Parathyroid adenoma (tissue), 2 donors: Measurements from ENCODE around the gene CCDC122.

Experiments
- H2AFZ ChIP-seq: fragments of 300-600 bp; sonication (generic); one replicate; pipeline ENCODE4 v1.7.0; 2017; ENCODE audit warnings: antibody characterized with exemption, mild to moderate bottlenecking
- H3K27ac ChIP-seq: fragments of 300-600 bp; sonication (generic); one replicate; pipeline ENCODE4 v1.7.0; 2017
- H3K27me3 ChIP-seq: fragments of 300-600 bp; sonication (generic); one replicate; pipeline ENCODE4 v1.7.0; 2017; ENCODE audit warnings: low read length; ENCODE audit not compliant: control insufficient read depth, insufficient read depth
- H3K36me3 ChIP-seq: fragments of 300-600 bp; sonication (generic); one replicate; pipeline ENCODE4 v1.7.0; 2017; ENCODE audit warnings: low read length; ENCODE audit not compliant: control insufficient read depth, insufficient read depth
- H3K4me1 ChIP-seq: fragments of 300-600 bp; sonication (generic); one replicate; pipeline ENCODE4 v1.7.0; 2017; ENCODE audit warnings: control low read depth
- H3K4me2 ChIP-seq: fragments of 300-600 bp; sonication (generic); one replicate; pipeline ENCODE4 v1.7.0; 2017; ENCODE audit warnings: low read length
- H3K4me3 ChIP-seq: fragments of 300-600 bp; sonication (generic); one replicate; pipeline ENCODE4 v1.7.0; 2017; ENCODE audit warnings: low read depth, low read length
- H3K79me2 ChIP-seq: fragments of 300-600 bp; sonication (generic); one replicate; pipeline ENCODE4 v1.7.0; 2017; ENCODE audit warnings: control low read depth
- H3K9ac ChIP-seq: fragments of 300-600 bp; sonication (generic); one replicate; pipeline ENCODE4 v1.7.0; 2017; ENCODE audit warnings: mild to moderate bottlenecking
- H3K9me3 ChIP-seq: fragments of 300-600 bp; sonication (generic); one replicate; pipeline ENCODE4 v1.7.0; 2017; ENCODE audit warnings: low read length; ENCODE audit not compliant: control insufficient read depth
- TF ChIP-seq, protein P1 (sequence below): fragments of 300-600 bp; sonication (generic); IDR thresholded peaks from one replicate; pipeline ENCODE4 v1.7.0; 2017; ENCODE audit warnings: antibody characterized with exemption, mild to moderate bottlenecking
- donor health status: primary hyperparathyroidism.

Gene CCDC122

DNA sequence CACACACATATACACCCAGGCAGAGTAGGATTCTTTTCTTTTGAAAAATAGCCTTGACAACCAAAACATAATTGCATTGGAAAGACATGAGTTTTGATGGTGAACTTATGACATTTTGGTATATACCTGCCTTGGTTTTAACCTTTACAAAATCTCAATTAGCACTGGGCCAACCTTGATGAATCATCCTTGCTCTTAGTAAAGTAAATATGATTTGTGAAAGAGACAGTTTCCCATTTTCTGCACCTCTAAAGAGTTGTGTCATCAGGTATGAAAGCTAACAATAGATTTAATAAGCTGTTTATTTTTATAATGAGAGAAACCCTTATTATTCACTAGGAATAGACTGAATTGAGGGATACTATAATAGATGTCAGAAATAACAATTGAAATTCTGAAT lies 77.0 kb downstream of the CCDC122 start:
- H3K9ac ChIP-seq, result no peak overlapping the region
- H3K4me2 ChIP-seq, result no peak overlapping the region
- H3K27ac ChIP-seq, result no peak overlapping the region
- TF ChIP-seq, protein P1, sequence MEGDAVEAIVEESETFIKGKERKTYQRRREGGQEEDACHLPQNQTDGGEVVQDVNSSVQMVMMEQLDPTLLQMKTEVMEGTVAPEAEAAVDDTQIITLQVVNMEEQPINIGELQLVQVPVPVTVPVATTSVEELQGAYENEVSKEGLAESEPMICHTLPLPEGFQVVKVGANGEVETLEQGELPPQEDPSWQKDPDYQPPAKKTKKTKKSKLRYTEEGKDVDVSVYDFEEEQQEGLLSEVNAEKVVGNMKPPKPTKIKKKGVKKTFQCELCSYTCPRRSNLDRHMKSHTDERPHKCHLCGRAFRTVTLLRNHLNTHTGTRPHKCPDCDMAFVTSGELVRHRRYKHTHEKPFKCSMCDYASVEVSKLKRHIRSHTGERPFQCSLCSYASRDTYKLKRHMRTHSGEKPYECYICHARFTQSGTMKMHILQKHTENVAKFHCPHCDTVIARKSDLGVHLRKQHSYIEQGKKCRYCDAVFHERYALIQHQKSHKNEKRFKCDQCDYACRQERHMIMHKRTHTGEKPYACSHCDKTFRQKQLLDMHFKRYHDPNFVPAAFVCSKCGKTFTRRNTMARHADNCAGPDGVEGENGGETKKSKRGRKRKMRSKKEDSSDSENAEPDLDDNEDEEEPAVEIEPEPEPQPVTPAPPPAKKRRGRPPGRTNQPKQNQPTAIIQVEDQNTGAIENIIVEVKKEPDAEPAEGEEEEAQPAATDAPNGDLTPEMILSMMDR, result no peak
- no peaks in the 10 kb centered on the region for H3K79me2 ChIP-seq
- no peak overlapping the region for H3K4me3 ChIP-seq
- no peaks in the 10 kb centered on the region for H3K36me3 ChIP-seq
- H2AFZ ChIP-seq, result no peak overlapping the region
- H3K4me1 ChIP-seq, result no peaks in the 10 kb centered on the region
- no peaks in the 10 kb centered on the region for H3K27me3 ChIP-seq
- no peaks in the 10 kb centered on the region for H3K9me3 ChIP-seq

DNA sequence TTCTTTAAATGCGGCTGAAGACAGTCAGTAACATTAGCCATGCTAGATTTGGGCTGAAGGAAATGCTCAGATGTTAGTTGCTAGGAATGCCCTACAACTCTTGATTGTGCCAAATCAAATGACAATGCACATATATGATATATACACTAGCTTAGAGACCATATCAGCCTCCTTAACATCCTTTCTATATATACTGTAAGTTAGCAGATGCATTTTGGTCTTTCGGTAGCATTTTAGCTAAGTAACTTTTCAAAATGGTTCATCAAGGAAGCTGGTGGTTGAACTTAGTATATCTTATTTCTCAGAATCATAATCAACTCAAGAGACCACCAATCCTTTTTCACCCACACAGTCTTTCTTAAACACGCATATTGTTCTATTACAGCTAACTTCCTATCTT lies 78.7 kb downstream of the CCDC122 start:
- Histone ChIP-seq H3K4me2 (no peak overlapping the region), H2AFZ (no peak overlapping the region), H3K4me3 (no peak overlapping the region), H3K79me2 (no peaks in the 10 kb centered on the region), H3K27me3 (no peaks in the 10 kb centered on the region), H3K36me3 (no peaks in the 10 kb centered on the region), H3K4me1 (no peaks in the 10 kb centered on the region), H3K27ac (no peak overlapping the region), H3K9ac (no peak overlapping the region), H3K9me3 (no peaks in the 10 kb centered on the region)
- TF ChIP-seq, protein P1, result no peak

DNA sequence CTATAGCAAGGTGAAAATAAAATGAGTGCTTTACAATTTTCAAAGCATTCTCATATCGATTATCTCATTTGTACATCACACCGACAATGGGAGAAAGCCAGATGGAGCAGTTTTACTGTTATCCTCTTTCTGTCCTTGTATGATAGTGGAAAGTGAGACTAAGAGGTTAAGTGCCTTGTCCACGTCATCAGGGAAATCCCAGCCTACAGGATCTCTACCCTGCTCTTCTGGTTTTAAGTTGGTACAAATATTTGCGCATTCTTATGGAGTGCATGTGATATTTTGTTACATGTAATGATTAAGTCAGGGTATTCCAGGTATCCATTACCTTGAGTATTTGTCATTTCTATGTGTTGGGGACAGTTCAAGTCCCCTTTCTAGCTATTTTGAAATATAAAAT lies 80.3 kb downstream of the CCDC122 start:
- no peaks in the 10 kb centered on the region for H3K79me2 ChIP-seq
- no peaks in the 10 kb centered on the region for H3K27me3 ChIP-seq
- no peak overlapping the region for H3K27ac ChIP-seq
- H3K9ac ChIP-seq, result no peak overlapping the region
- H3K4me1 ChIP-seq, result no peaks in the 10 kb centered on the region
- TF ChIP-seq, protein P1, result no peak
- no peaks in the 10 kb centered on the region for H3K36me3 ChIP-seq
- H3K9me3 ChIP-seq, result no peaks in the 10 kb centered on the region
- H3K4me3 ChIP-seq, result no peak overlapping the region
- no peak overlapping the region for H2AFZ ChIP-seq
- no peak overlapping the region for H3K4me2 ChIP-seq

DNA sequence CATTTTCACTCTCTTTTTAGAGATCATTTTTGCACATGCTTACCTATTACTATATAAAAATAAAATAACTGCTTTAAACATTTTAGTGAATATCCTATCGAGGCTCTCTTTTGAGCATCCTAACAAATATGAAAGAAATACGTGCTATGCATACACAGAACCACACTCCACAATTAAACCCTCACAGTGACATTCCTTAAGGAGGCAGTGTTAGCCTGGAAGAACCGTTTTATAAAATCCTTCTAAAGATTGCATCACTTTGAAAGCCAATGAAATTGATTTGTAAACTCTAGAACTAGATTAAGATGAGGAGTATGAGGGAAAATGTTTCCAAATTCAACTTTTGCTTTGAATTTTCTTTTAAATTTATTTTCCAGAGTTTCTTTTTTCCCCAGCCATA lies 81.7 kb downstream of the CCDC122 start:
- Histone ChIP-seq H3K4me1 (no peaks in the 10 kb centered on the region), H3K27ac (no peak overlapping the region), H2AFZ (no peak overlapping the region), H3K79me2 (no peaks in the 10 kb centered on the region), H3K9ac (no peak overlapping the region), H3K4me3 (no peak overlapping the region), H3K27me3 (no peaks in the 10 kb centered on the region), H3K4me2 (no peak overlapping the region), H3K36me3 (no peaks in the 10 kb centered on the region), H3K9me3 (no peaks in the 10 kb centered on the region)
- TF ChIP-seq, protein P1, result no peak

DNA sequence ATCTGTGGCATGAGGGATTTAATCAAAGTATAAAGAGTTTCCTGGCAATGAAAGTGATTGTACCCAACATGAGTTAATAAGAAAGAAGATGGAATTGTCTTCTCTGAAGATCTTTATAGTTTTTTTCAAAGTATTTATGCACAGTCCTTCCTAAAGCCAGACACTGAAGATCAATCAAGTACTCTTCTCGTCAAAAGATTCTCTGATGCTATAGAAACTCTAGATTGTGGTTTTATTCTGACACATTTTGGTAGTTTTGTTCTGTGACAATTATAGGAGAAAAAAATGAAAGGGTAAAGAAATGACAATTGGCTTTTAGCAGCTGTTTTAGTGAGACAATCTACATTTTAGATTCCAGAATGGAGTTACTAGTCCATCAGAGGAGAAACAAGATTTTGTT lies 82.4 kb downstream of the CCDC122 start:
- TF ChIP-seq, protein P1, result no peak
- no peaks in the 10 kb centered on the region for H3K79me2 ChIP-seq
- no peak overlapping the region for H2AFZ ChIP-seq
- no peak overlapping the region for H3K4me3 ChIP-seq
- H3K27me3 ChIP-seq, result no peaks in the 10 kb centered on the region
- no peak overlapping the region for H3K9ac ChIP-seq
- no peaks in the 10 kb centered on the region for H3K36me3 ChIP-seq
- H3K9me3 ChIP-seq, result no peaks in the 10 kb centered on the region
- H3K4me1 ChIP-seq, result no peaks in the 10 kb centered on the region
- H3K4me2 ChIP-seq, result no peak overlapping the region
- H3K27ac ChIP-seq, result no peak overlapping the region
